Gastroesophageal sphincter (tissue), 3 donors: Measurements from ENCODE around the gene GATC.

ENCODE experiments used
- CTCF ChIP-seq, 4 experiments: fragments of 200-600 bp in 2 of 4; fragments of 450-650 bp in 2 of 4; sonication (generic) in 1 of 4; IDR thresholded peaks; one replicate each; pipeline ENCODE4 v1.5.1; 2017 to 2019; ENCODE audit warnings: antibody characterized with exemption in 4 of 4, mild to moderate bottlenecking in 2 of 4, moderate library complexity in 2 of 4
- EP300 ChIP-seq: sonication (generic); formaldehyde crosslinking; IDR thresholded peaks from one replicate; pipeline ENCODE4 v1.6.1; 2017; ENCODE audit warnings: antibody characterized with exemption, mild to moderate bottlenecking
- POLR2A ChIP-seq, 2 donors: fragments of 450-650 bp; IDR thresholded peaks; one replicate each; pipeline ENCODE4 v1.6.1; 2017; ENCODE audit warnings: antibody characterized with exemption in 2 of 2, mild to moderate bottlenecking in 2 of 2, moderate library complexity in 1 of 2
- POLR2AphosphoS5 ChIP-seq: sonication (generic); formaldehyde crosslinking; IDR thresholded peaks from one replicate; pipeline ENCODE4 v1.6.1; 2017; ENCODE audit warnings: antibody characterized with exemption

GRCh38 chr12:120490325-120490724, 44.1 kb downstream of the GATC start:
- TF ChIP-seq EP300, result no peak
- TF ChIP-seq CTCF (IDR thresholded peaks at IDR 0.05), result no peak
- no peak for TF ChIP-seq POLR2A (IDR thresholded peaks at IDR 0.05)
- TF ChIP-seq POLR2AphosphoS5, result no peak
